Epidermal melanocyte (primary cell): ENCODE measurements around the gene ROBO1.

Experiments
- DNase-seq: peaks from one replicate; pipeline ENCODE4 v3.0.0; 2011; ENCODE audit warnings: low spot score; ENCODE audit not compliant: insufficient read length

ROBO1 gene

GRCh38 chr3:78812166-78812565 is 955.6 kb downstream of the ROBO1 start:
- DNase-seq: no peak

GRCh38 chr3:78809966-78810365 is 957.8 kb downstream of the ROBO1 start:
- no peak for DNase-seq

- DNase-seq: no peak
Observed at GRCh38 chr3:78804251-78805037, 963.4 kb downstream of the ROBO1 start.

DNA sequence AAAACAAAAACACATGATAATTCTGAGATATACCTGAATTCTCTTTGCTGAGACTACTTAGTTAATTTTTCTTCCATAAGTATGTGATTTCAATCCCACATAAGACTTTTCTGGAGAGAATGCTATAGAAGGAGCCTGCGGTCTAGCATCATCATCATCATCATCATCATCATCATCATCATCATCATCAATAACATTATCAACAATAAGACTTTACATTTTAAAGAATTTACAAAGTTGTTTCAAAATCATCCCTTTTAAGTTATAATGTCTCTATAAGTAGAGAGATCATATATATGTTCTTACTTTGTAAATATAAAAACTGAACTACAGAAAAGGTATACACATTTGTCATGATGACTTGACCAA is 965.3 kb downstream of the ROBO1 start:
- no peak for DNase-seq

- no peak for DNase-seq
Observed at GRCh38 chr3:78801926-78802561, 965.8 kb downstream of the ROBO1 start.

GRCh38 chr3:78799681-78800080 is 968.1 kb downstream of the ROBO1 start:
- no peak for DNase-seq

- DNase-seq: no peak
Observed at GRCh38 chr3:78798266-78798832, 969.4 kb downstream of the ROBO1 start.

GRCh38 chr3:78794431-78794830 is 973.4 kb downstream of the ROBO1 start:
- DNase-seq: no peak

DNA sequence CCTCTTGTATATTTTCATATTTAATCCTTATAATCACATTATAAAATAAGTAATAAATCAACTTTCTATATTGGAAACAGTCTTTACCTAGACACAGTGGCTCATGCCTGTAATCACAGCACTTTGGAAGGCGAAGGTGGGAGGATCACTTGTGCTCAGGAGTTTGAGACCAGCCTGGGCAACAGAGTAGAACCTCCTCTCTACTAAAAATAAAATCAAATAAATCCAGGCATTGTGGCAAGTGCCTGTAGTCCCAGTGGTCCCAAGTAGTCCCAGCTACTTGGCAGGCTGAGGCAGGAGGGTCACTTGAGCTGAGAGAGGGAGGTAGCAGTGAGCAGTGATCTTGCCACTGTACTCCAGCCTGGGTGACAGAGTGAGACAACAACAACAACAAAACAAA is 975.1 kb downstream of the ROBO1 start:
- no peak for DNase-seq

DNA sequence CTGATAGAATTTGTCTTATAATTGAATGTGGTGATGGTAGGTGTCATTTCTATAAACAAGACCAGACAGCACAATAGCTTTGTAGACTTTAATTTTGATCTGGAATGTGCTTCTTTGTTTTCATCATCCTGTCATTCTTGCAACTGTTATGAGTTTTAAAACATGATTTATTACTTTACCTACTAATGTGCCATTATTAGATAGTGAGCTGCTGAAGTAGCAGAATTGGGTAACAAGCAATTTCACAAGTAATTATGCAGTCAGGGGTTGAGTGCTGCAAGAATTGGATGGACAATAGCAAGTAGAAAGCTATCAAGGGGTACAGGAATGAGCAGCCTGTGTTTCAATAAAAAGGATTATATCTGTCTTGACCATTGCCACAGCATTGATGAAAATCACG is 975.6 kb downstream of the ROBO1 start:
- no peak for DNase-seq

DNA sequence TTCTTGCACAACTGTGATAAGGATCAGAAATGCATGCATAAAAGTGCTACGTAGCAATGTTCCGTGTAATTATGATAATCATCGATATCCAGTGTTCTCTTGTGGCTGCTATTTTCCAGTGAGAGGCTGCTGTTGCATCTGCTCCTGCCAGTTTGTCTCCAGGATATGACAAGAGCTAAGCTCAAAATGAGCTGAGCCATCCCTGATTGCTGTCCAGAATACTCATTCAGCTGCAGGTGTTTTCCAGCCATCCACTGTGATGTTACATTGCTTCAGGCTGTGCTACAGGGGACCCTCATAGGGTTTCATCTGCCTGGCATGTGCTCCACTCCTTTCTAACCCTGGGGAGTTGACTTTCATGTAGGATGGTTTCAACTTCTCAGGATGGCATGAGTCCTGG is 976.0 kb downstream of the ROBO1 start:
- DNase-seq: no peak

GRCh38 chr3:78788839-78789238 is 979.0 kb downstream of the ROBO1 start:
- DNase-seq: no peak

GRCh38 chr3:78785004-78785403 is 982.8 kb downstream of the ROBO1 start:
- no peak for DNase-seq

GRCh38 chr3:78781351-78781750 is 986.4 kb downstream of the ROBO1 start:
- DNase-seq: no peak

DNA sequence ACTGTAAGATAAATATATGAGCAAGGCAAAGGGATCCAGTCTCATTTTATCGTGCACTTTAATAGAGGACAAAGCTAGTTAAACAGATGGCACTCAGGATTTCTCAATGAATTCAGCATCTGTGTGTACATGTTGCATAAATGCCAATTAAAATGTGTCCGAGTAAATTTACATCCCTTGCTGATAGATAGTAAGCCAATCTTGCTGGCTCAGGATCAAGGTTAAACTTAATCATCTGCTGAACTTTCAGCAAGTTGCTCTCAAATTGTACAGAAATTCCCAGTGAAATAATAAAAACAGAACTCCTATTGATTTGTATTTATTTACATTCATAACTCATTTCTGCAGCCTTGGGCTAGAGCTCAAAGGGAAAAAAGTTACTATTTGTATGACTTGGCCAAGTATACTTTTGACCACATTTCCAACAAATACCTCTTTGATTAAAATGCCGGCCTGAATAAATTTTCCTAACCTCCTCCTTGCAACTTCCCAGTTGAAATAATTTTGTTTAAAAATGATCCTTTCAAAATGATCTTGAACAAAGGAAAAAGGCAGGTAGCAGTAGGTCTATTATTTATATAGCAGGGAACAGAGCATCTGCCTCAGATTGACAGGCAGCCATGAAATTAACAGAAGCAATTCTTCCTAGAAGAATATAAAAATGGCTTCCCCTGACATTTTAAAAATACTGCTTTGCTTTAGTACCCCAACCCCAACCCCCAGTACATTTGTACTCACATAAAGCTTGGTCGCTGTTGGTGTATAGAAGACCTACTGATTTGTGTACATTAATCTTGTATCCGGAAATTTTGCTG is 1001.9 kb downstream of the ROBO1 start:
- DNase-seq: peak; percentile 25

DNA sequence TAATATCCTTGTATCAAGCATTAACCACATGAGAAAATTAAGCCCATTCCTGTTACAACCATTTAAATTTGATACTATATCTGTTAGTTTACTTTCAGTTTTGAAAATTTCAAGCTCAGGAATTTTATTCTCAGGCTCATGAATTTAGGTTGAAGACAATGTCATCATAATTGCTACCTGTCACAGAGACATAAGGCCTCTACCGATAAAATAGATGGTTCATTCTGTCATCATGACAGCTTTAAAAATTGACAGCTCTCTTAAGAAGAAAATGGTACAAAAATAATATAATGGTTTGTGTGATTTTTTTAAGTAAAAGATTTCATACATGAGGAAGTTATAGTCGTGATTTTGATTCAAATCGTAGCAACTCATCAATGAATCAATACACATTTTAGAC is 1003.2 kb downstream of the ROBO1 start:
- DNase-seq: no peak

GRCh38 chr3:78762121-78762520 is 1005.7 kb downstream of the ROBO1 start:
- DNase-seq: no peak

GRCh38 chr3:78761126-78761525 is 1006.7 kb downstream of the ROBO1 start:
- DNase-seq: no peak

- DNase-seq: no peak
Observed at GRCh38 chr3:78757731-78758130, 1010.1 kb downstream of the ROBO1 start.

DNA sequence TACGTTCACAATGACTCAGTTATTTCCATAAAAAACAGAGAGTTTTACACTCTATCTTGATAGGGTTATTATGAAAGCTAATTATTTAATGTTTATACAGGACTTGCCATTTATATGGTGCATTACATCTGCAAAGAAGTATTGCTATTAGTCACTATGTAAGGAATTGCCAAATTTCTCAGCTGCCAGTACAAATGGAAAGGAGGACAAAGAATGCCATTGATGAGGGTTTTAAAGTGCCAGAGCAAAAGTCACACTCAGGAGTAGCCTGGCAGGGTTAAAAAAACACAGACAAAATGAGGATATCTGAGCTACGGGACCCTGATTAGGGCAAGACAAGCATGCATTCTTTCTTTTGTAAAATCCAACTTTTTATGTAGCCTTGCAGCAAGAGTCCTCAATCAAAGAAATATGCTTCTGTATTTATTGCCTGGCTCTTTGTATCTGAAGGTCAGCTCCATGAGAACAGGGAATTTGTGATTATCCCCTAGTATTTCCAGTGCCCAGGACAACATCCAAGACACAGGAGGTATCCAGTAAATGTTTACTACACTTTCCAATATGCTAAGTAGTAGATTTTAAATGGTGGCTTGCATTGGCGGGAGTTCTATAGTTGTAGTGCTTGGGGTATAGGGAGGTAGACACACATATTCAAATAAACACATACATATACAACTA is 1013.6 kb downstream of the ROBO1 start:
- peak; percentile 36 for DNase-seq

- DNase-seq: no peak
Observed at GRCh38 chr3:78751266-78751665, 1016.5 kb downstream of the ROBO1 start.
